GM12878 (cell line): Measurements from ENCODE around the gene NOTCH3. TPM values are rescaled to one million over a fixed set of nuclear protein-coding genes. Genes with fewer than 3 reads are reported as not detected.
A peak's percentile ranks its signal among the peaks of the same experiment; 100 is the strongest.

ENCODE experiments used
- ATAC-seq: fragments of 200-7000 bp; cut with Tn5 transposase; 3 replicates; pipeline ENCODE4 v1.9.1; 2020; ENCODE audit warnings: mild to moderate bottlenecking, moderate library complexity
- BruUV-seq: library from RNA; stranded (reverse); fragments of 400-500 nt; replicated peaks from 2 replicates; lab custom pipeline; 2021; lab: Mats Ljungman, UMichigan
- CTCF ChIA-PET: fragments of 300-600 bp; sonication (Branson Sonifier 250); formaldehyde crosslinking; extraction: SDS; loops from one replicate; lab custom pipeline; 2021; ENCODE audit warnings: inconsistent platforms; lab: Yijun Ruan, JAX
- POLR2A ChIA-PET: fragments of 350-600 bp; formaldehyde crosslinking; extraction: SDS; loops from one replicate; lab custom pipeline; 2021; ENCODE audit warnings: inconsistent platforms; lab: Charles Lee
- RAD21 ChIA-PET: fragments of 300-600 bp; sonication (Branson Sonifier 250); formaldehyde crosslinking; loops from one replicate; lab custom pipeline; 2023; ENCODE audit warnings: antibody characterized with exemption; ENCODE audit not compliant: unreplicated experiment; lab: Charles Lee
- SMC1A ChIA-PET: fragments of 300-600 bp; sonication (Branson Sonifier 250); formaldehyde crosslinking; loops from one replicate; lab custom pipeline; 2023; ENCODE audit not compliant: unreplicated experiment, uncharacterized antibody; lab: Charles Lee
- DNase-seq: peaks from one replicate; pipeline ENCODE4 v3.0.0-alpha.2; 2011; ENCODE audit warnings: low read depth, low spot score
- FAIRE-seq: peaks from 3 replicates; lab custom pipeline; 2011; peaks lifted over from hg19 to GRCh38; lab: Jason Lieb, UNC
- H2AFZ ChIP-seq: 2 replicates; pipeline ENCODE4 v1.6.0; 2011; ENCODE audit warnings: low read depth, low read length, control low read depth; ENCODE audit not compliant: control insufficient read depth
- H3K27ac ChIP-seq: 2 replicates; pipeline ENCODE4 v1.5.1; 2011; ENCODE audit warnings: control low read depth; ENCODE audit not compliant: control insufficient read depth, insufficient read depth
- H3K27me3 ChIP-seq, 2 experiments: replicated peaks in 1 of 2; 2 replicates each; pipeline versions ENCODE4 v1.6.0 to v1.6.1; 2011; ENCODE audit warnings: low read length in 1 of 2; ENCODE audit not compliant: control insufficient read depth in 2 of 2, insufficient read depth in 2 of 2
- H3K36me3 ChIP-seq, 2 experiments: 2 replicates each; pipeline ENCODE4 v1.5.1; 2011; ENCODE audit warnings: low read length in 1 of 2; ENCODE audit not compliant: control insufficient read depth in 2 of 2, insufficient read depth in 2 of 2
- H3K4me1 ChIP-seq: 2 replicates; pipeline ENCODE4 v1.6.1; 2011; ENCODE audit warnings: mild to moderate bottlenecking, low read length, moderate library complexity, mixed read lengths; ENCODE audit not compliant: control insufficient read depth, insufficient read depth
- H3K4me2 ChIP-seq: 2 replicates; pipeline ENCODE4 v1.6.0; 2011; ENCODE audit warnings: control low read depth; ENCODE audit not compliant: control insufficient read depth, insufficient read depth
- H3K4me3 ChIP-seq: fragments of 200-600 bp; sonication (generic); 2 replicates; pipeline ENCODE4 v1.5.1; 2016
- H3K79me2 ChIP-seq: 2 replicates; pipeline ENCODE4 v1.6.0; 2011; ENCODE audit warnings: low read length; ENCODE audit not compliant: control insufficient read depth, insufficient read depth
- H3K9ac ChIP-seq: 2 replicates; pipeline ENCODE4 v1.8.0; 2011; ENCODE audit warnings: low read length, control low read depth, mixed read lengths; ENCODE audit not compliant: control insufficient read depth, insufficient read depth
- H3K9me3 ChIP-seq: replicated peaks from 3 replicates; pipeline ENCODE4 v1.5.1; 2011; ENCODE audit warnings: mild to moderate bottlenecking, low read length; ENCODE audit not compliant: control insufficient read depth, insufficient read depth
- H4K20me1 ChIP-seq: 2 replicates; pipeline ENCODE4 v1.6.0; 2011; ENCODE audit not compliant: control insufficient read depth, insufficient read depth
- IKZF2 ChIP-seq, 2 experiments: fragments of 450-650 bp; IDR thresholded peaks; 2 replicates each; pipeline ENCODE4 v1.6.1; 2017; ENCODE audit warnings: mild to moderate bottlenecking in 2 of 2, moderate library complexity in 2 of 2
- IRF4 ChIP-seq: IDR thresholded peaks from 2 replicates; pipeline ENCODE4 v1.6.1; 2011; ENCODE audit warnings: low read depth, low read length
- MAX ChIP-seq: IDR thresholded peaks from 2 replicates; pipeline ENCODE4 v1.6.1; 2012; ENCODE audit warnings: low read depth, low read length, improper control_type of control experiment
- NR2F1 ChIP-seq: fragments of 450-650 bp; conservative IDR thresholded peaks from 2 replicates; pipeline ENCODE4 v1.6.1; 2017; ENCODE audit warnings: mild to moderate bottlenecking
- POLR2A ChIP-seq: IDR thresholded peaks from 2 replicates; pipeline ENCODE4 v1.6.1; 2011; ENCODE audit warnings: low read depth, mild to moderate bottlenecking, low read length
- SKIL ChIP-seq: fragments of 450-650 bp; IDR thresholded peaks from 2 replicates; pipeline ENCODE4 v1.6.1; 2017; ENCODE audit warnings: mild to moderate bottlenecking, low read depth, inconsistent platforms; ENCODE audit not compliant: poor library complexity, severe bottlenecking
- WGBS: methylation state at CpG from one replicate; pipeline ENCODE4 v1.1.6; 2016; ENCODE audit warnings: low lambda C conversion rate; ENCODE audit not compliant: insufficient replicate concordance, insufficient coverage; ENCODE audit errors: missing lambda C conversion rate; 5-methylcytosine and 5-hydroxymethylcytosine counted together
- in situ Hi-C: fragments of 300-500 bp; cut with MboI; formaldehyde crosslinking; loops from 9 replicates; pipeline ENCODE4 v1.14.3; 2018; ENCODE audit warnings: mixed read lengths
- intact Hi-C: fragments of 100-400 bp; cut with micrococcal nuclease; formaldehyde crosslinking; loops from one replicate; pipeline ENCODE4 v1.14.2; 2022; ENCODE audit not compliant: unreplicated experiment
- polyA plus RNA-seq, 11 experiments: library from polyadenylated mRNA; depleted of rRNA in 4 of 11; unstranded in 6 of 11; stranded (reverse) in 5 of 11; fragments of >200 nt; fragmentation: Nextera tagmentation in 4 of 11; fragmentation: Illumina TruSeq in 1 of 11; extraction: Ambion mirVana in 4 of 11; extraction: Trizol in 1 of 11; gene quantifications; 1 replicate in 1 of 11; 2 replicates in 10 of 11; pipeline versions ENCODE4 v1.2.1 to v1.2.3, GENCODE V29; 2011 to 2016; ENCODE audit warnings: inconsistent platforms in 2 of 11, missing spikeins in 2 of 11, low read depth in 1 of 11
- total RNA-seq, 4 experiments: library from RNA; depleted of rRNA in 3 of 4; stranded (reverse); fragments of >200 nt in 3 of 4; fragmentation: Illumina TruSeq in 1 of 4; extraction: Trizol in 1 of 4; gene quantifications; 2 replicates each; pipeline versions ENCODE4 v1.2.1 to v1.2.3, GENCODE V29; 2013 to 2021

NOTCH3 gene
- total and polyA plus RNA-seq, 10 of the 15 experiments (the other 5 are each of a cell fraction or from before 2014, with no cell fraction given): 0.01 to 0.42 (median 0.10) TPM; not detected in 5

- Histone ChIP-seq H3K27ac (no peak overlapping the region), H2AFZ (no peak overlapping the region), H3K36me3 (peaks cover 17 to 55% of the 10 kb centered on the region in 2 experiments), H3K79me2 (no peaks in the 10 kb centered on the region), H3K4me3 (no peak overlapping the region), H3K9ac (no peak overlapping the region), H4K20me1 (no peaks in the 10 kb centered on the region), H3K4me2 (no peak overlapping the region), H3K9me3 (no peaks in the 10 kb centered on the region), H3K27me3 (no peaks in the 10 kb centered on the region), H3K4me1 (no peaks in the 10 kb centered on the region)
- ChIA-PET SMC1A (no interaction called here), CTCF (no interaction called here), RAD21 (no interaction called here), POLR2A (no interaction called here)
- WGBS: 95% methylated on average over 9 of the region's 9 CpGs
- intact Hi-C loops (no loop called here), in situ Hi-C loops (no loop called here)
- BruUV-seq: no TSS peak
- DNase-seq: no peak
- TF ChIP-seq SKIL: no peak
- no peak for TF ChIP-seq IKZF2 (IDR thresholded peaks at IDR 0.05)
- TF ChIP-seq IRF4: no peak
- TF ChIP-seq POLR2A: peak; percentile 39; the same call in 1 of the 2 replicates
- no peak for TF ChIP-seq NR2F1
- TF ChIP-seq MAX: no peak
- FAIRE-seq: no peak
- no peak for ATAC-seq
These were observed 39.7 kb upstream of the NOTCH3 start for GRCh38 chr19:15240515-15240914.
